ENCODE data around the gene COG5. TPM values are rescaled to one million over a fixed set of nuclear protein-coding genes. Genes with fewer than 3 reads are reported as not detected.

COG5 gene
- total and polyA plus RNA-seq, 10 of the 15 experiments (the other 5 are each of a cell fraction or from before 2014, with no cell fraction given) = 5.5 to 27.9 (median 15.6) TPM

DNA sequence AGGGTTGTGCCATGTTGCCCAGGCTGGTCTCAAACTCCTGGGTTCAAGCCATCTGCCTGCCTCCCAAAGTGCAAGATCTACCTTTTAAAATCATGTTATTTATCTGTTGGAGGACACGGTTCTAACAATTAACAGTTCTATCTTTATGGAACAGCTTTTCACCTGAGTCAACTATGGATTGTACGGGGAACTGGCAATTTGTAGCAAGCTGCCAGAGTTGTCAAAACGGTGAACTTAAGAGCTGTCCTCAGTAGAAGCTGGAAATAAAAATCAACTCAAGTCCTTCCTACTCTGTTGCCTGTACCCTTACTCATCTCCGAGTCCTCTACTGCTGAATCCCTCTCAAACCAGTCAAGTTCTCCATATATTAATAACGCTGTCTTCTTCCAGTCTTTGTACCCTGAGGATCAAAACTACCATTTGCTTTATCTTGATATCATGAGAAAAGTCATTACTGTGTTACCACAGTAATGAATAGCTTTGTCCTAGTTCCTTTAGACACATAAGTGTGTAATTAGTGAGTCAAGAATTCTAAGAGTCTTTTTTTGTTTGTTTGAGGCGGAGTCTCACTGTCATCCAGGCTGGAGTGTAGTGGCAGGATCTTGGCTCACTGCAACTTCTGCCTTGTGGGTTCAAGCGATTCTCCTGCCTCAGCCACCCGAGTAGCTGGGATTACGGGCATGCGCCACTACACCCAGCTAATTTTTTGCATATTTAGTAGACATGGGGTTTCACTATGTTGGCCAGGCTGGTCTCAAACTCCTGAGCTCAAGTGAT, 366.7 kb downstream of the COG5 start:
- no peak for TF ChIP-seq ZNF384 (IDR thresholded peaks at IDR 0.05; ENCODE audit: borderline replicate concordance, low read depth, low read length)
- no peak for TF ChIP-seq MTA2 (IDR thresholded peaks at IDR 0.05; ENCODE audit: low read depth)
- no peak for TF ChIP-seq CHD2 (IDR thresholded peaks at IDR 0.05; ENCODE audit: borderline replicate concordance, low read depth, low read length)
- POLR2A ChIA-PET = interaction anchor here (1.0 kb wide), 1 partner anchor 23 kb away, joined by 3 read pairs; no protein-coding TSS in a partner anchor
- SMC1A ChIA-PET (ENCODE audit: uncharacterized antibody, unreplicated experiment) = interaction anchor here (1.0 to 1.3 kb wide), 2 partner anchors 17 to 176 kb away, joined by 3 to 5 read pairs; no protein-coding TSS in a partner anchor
- CTCF ChIA-PET = interaction anchor here (0.9 to 1.8 kb wide), 3 partner anchors 8 to 44 kb away, joined by 3 to 4 read pairs (median 3); partner anchors contain the start of gene HBP1
- Histone ChIP-seq H2AFZ (ENCODE audit: control insufficient read depth, low read depth, low read length) (no peak overlapping the region), H3K27ac (ENCODE audit: control insufficient read depth, insufficient read depth) (no peak overlapping the region), H3K27me3 (replicated peaks in 1 of 2; ENCODE audit: control insufficient read depth in 2 of 2, insufficient read depth in 2 of 2, low read length in 1 of 2) (no peaks in the 10 kb centered on the region), H3K4me2 (ENCODE audit: control insufficient read depth, insufficient read depth) (no peak overlapping the region), H4K20me1 (ENCODE audit: control insufficient read depth, insufficient read depth) (no peaks in the 10 kb centered on the region), H3K4me1 (ENCODE audit: control insufficient read depth, insufficient read depth, low read length) (no peaks in the 10 kb centered on the region), H3K9ac (ENCODE audit: control insufficient read depth, insufficient read depth, low read length) (no peak overlapping the region), H3K4me3 (no peak overlapping the region), H3K9me3 (replicated peaks; ENCODE audit: control insufficient read depth, insufficient read depth, low read length) (no peaks in the 10 kb centered on the region), H3K79me2 (ENCODE audit: control insufficient read depth, insufficient read depth, low read length) (no peaks in the 10 kb centered on the region), H3K36me3 (ENCODE audit: control insufficient read depth in 2 of 2, insufficient read depth in 2 of 2, low read length in 1 of 2) (peaks cover 0 to 11% of the 10 kb centered on the region in 2 experiments; a peak in 3 of 4 replicates)
- in situ Hi-C loops (cut with MboI) = no loop called here
- no peak for DNase-seq (ENCODE audit: low read depth, low spot score)
- BruUV-seq (replicated peaks) = no TSS peak
- WGBS (ENCODE audit: insufficient coverage, insufficient replicate concordance, low lambda C conversion rate, missing lambda C conversion rate) = 95% methylated on average over 10 of the region's 10 CpGs
- RAD21 ChIA-PET (ENCODE audit: unreplicated experiment) = no interaction called here
- intact Hi-C loops (cut with micrococcal nuclease; ENCODE audit: unreplicated experiment) = no loop called here
- no peak for FAIRE-seq
- no peak for ATAC-seq

DNA sequence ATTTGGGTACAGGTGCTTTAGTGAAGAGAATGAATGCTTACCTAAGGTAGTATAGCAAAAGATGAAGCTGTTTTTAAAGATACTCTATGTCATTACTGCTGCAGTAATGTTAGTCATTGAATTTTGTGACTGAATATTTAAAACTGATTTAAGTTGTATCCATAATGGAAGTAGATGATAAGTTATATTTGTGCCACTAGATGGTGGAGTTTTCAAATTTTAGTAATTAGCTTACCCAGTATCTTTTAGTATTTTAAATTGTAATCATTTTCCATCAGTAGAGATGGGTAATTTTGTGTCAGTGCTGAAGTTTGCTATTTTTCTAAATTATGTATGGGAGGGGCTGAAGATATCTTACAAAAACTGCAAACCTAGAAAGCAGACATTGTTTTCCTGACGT, 369.7 kb downstream of the COG5 start:
- BruUV-seq (replicated peaks) = no TSS peak
- H3K36me3 ChIP-seq (ENCODE audit: control insufficient read depth in 2 of 2, insufficient read depth in 2 of 2, low read length in 1 of 2) = peaks cover 0 to 5% of the 10 kb centered on the region in 2 experiments; a peak in 2 of 4 replicates
- no peaks in the 10 kb centered on the region for H3K4me1 ChIP-seq (ENCODE audit: control insufficient read depth, insufficient read depth, low read length)
- WGBS (ENCODE audit: insufficient coverage, insufficient replicate concordance, low lambda C conversion rate, missing lambda C conversion rate) = 95% methylated on average over 1 of the region's 1 CpG
- no peaks in the 10 kb centered on the region for H4K20me1 ChIP-seq (ENCODE audit: control insufficient read depth, insufficient read depth)
- no peak overlapping the region for H3K4me2 ChIP-seq (ENCODE audit: control insufficient read depth, insufficient read depth)
- intact Hi-C loops (cut with micrococcal nuclease; ENCODE audit: unreplicated experiment) (no loop called here), in situ Hi-C loops (cut with MboI) (no loop called here)
- H3K27me3 ChIP-seq (replicated peaks in 1 of 2; ENCODE audit: control insufficient read depth in 2 of 2, insufficient read depth in 2 of 2, low read length in 1 of 2) = no peaks in the 10 kb centered on the region
- H2AFZ ChIP-seq (ENCODE audit: control insufficient read depth, low read depth, low read length) = no peak overlapping the region
- no peak for FAIRE-seq
- no peaks in the 10 kb centered on the region for H3K9me3 ChIP-seq (replicated peaks; ENCODE audit: control insufficient read depth, insufficient read depth, low read length)
- no peak for DNase-seq (ENCODE audit: low read depth, low spot score)
- POLR2A ChIA-PET = interaction anchor here (2.4 kb wide), 1 partner anchor 25 kb away, joined by 7 read pairs; the partner anchor contains the start of gene HBP1
- no peaks in the 10 kb centered on the region for H3K79me2 ChIP-seq (ENCODE audit: control insufficient read depth, insufficient read depth, low read length)
- no peak overlapping the region for H3K4me3 ChIP-seq
- SMC1A ChIA-PET (ENCODE audit: uncharacterized antibody, unreplicated experiment) = interaction anchor here (0.6 to 4.2 kb wide), 11 partner anchors 8 to 307 kb away, joined by 3 to 28 read pairs (median 5); partner anchors contain the start of gene HBP1
- no peak overlapping the region for H3K9ac ChIP-seq (ENCODE audit: control insufficient read depth, insufficient read depth, low read length)
- CTCF ChIA-PET = interaction anchor here (0.7 to 2.4 kb wide), 16 partner anchors 9 to 681 kb away, joined by 3 to 8 read pairs (median 4); partner anchors contain the start of gene HBP1
- RAD21 ChIA-PET (ENCODE audit: unreplicated experiment) = interaction anchor here (1.0 to 1.7 kb wide), 7 partner anchors 14 to 532 kb away, joined by 3 to 6 read pairs (median 3); partner anchors contain the start of gene HBP1
- TF ChIP-seq RCOR1 (conservative IDR thresholded peaks at IDR 0.05; ENCODE audit: low read depth, low read length) = no peak
- no peak for TF ChIP-seq NR2F1 (conservative IDR thresholded peaks at IDR 0.05)
- ATAC-seq = no peak
- H3K27ac ChIP-seq (ENCODE audit: control insufficient read depth, insufficient read depth) = no peak overlapping the region
